ENCODE data around the gene FEZF2.

FEZF2 gene

GRCh38 chr3:62373714-62374333 lies 474 bp upstream of the FEZF2 start:
- DNase-seq (ENCODE audit: extremely low read depth in 1 of 2, low read depth in 1 of 2): no peak

GRCh38 chr3:62372621-62373041 lies 719 bp downstream of the FEZF2 start:
- DNase-seq (ENCODE audit: extremely low read depth in 1 of 2, low read depth in 1 of 2): no peak

GRCh38 chr3:62371720-62372591 lies 1.4 kb downstream of the FEZF2 start:
- DNase-seq (ENCODE audit: extremely low read depth in 1 of 2, low read depth in 1 of 2): no peak

GRCh38 chr3:62370858-62371719 lies 2.3 kb downstream of the FEZF2 start:
- no peak for DNase-seq (ENCODE audit: extremely low read depth in 1 of 2, low read depth in 1 of 2)

- no peak for DNase-seq (ENCODE audit: extremely low read depth in 1 of 2, low read depth in 1 of 2)
These were observed 3.1 kb downstream of the FEZF2 start for GRCh38 chr3:62370112-62370857.

- no peak for DNase-seq (ENCODE audit: extremely low read depth in 1 of 2, low read depth in 1 of 2)
These were observed 3.9 kb downstream of the FEZF2 start for GRCh38 chr3:62369476-62369743.

GRCh38 chr3:62368705-62369475 lies 4.5 kb downstream of the FEZF2 start:
- DNase-seq (ENCODE audit: extremely low read depth in 1 of 2, low read depth in 1 of 2): no peak

- DNase-seq (ENCODE audit: extremely low read depth in 1 of 2, low read depth in 1 of 2): no peak
These were observed 5.1 kb downstream of the FEZF2 start for GRCh38 chr3:62368290-62368704.

- no peak for DNase-seq (ENCODE audit: extremely low read depth in 1 of 2, low read depth in 1 of 2)
These were observed 5.6 kb downstream of the FEZF2 start for GRCh38 chr3:62367763-62368195.

- no peak for DNase-seq (ENCODE audit: extremely low read depth in 1 of 2, low read depth in 1 of 2)
These were observed 7.2 kb downstream of the FEZF2 start for GRCh38 chr3:62366126-62366484.

- no peak for DNase-seq (ENCODE audit: extremely low read depth in 1 of 2, low read depth in 1 of 2)
These were observed 7.8 kb downstream of the FEZF2 start for GRCh38 chr3:62365391-62366125.

GRCh38 chr3:62364191-62364590 lies 9.2 kb downstream of the FEZF2 start:
- no peak for DNase-seq (ENCODE audit: extremely low read depth in 1 of 2, low read depth in 1 of 2)

GRCh38 chr3:62363275-62363674 lies 10.1 kb downstream of the FEZF2 start:
- DNase-seq (ENCODE audit: extremely low read depth in 1 of 2, low read depth in 1 of 2): no peak

GRCh38 chr3:62361824-62362223 lies 11.5 kb downstream of the FEZF2 start:
- no peak for DNase-seq (ENCODE audit: extremely low read depth in 1 of 2, low read depth in 1 of 2)

- DNase-seq (ENCODE audit: extremely low read depth in 1 of 2, low read depth in 1 of 2): no peak
These were observed 12.1 kb downstream of the FEZF2 start for GRCh38 chr3:62361261-62361660.

GRCh38 chr3:62359531-62359930 lies 13.8 kb downstream of the FEZF2 start:
- DNase-seq (ENCODE audit: extremely low read depth in 1 of 2, low read depth in 1 of 2): no peak

- no peak for DNase-seq (ENCODE audit: extremely low read depth in 1 of 2, low read depth in 1 of 2)
These were observed 17.0 kb downstream of the FEZF2 start for GRCh38 chr3:62356356-62356755.

- no peak for DNase-seq (ENCODE audit: extremely low read depth in 1 of 2, low read depth in 1 of 2)
These were observed 17.6 kb downstream of the FEZF2 start for GRCh38 chr3:62355703-62356102.

GRCh38 chr3:62343755-62344154 lies 29.6 kb downstream of the FEZF2 start:
- DNase-seq (ENCODE audit: extremely low read depth in 1 of 2, low read depth in 1 of 2): no peak

- no peak for DNase-seq (ENCODE audit: extremely low read depth in 1 of 2, low read depth in 1 of 2)
These were observed 38.2 kb downstream of the FEZF2 start for GRCh38 chr3:62335196-62335595.
